Karpas-422 (cell line): ENCODE results near the gene PCBD2. TPM values are rescaled to one million over a fixed set of nuclear protein-coding genes. Genes with fewer than 3 reads are reported as not detected.

Experiments
- DNase-seq: peaks from one replicate; pipeline ENCODE4 v3.0.0-alpha.2; 2015
- H2AFZ ChIP-seq: fragments of 200-600 bp; sonication (generic); 2 replicates; pipeline ENCODE4 v1.6.1; 2014; ENCODE audit warnings: antibody characterized with exemption, low read length, mixed read lengths
- H3K27ac ChIP-seq: fragments of 200-600 bp; sonication (generic); 2 replicates; pipeline ENCODE4 v1.5.1; 2014; ENCODE audit warnings: mild to moderate bottlenecking, low read length, moderate library complexity
- H3K27me3 ChIP-seq: fragments of 200-600 bp; sonication (generic); 2 replicates; pipeline ENCODE4 v1.6.1; 2014; ENCODE audit warnings: low read length, mixed read lengths
- H3K36me3 ChIP-seq: fragments of 200-600 bp; sonication (generic); 2 replicates; pipeline ENCODE4 v1.6.1; 2014; ENCODE audit warnings: low read length, mixed read lengths; ENCODE audit not compliant: insufficient read depth
- H3K4me1 ChIP-seq: fragments of 200-600 bp; sonication (generic); 2 replicates; pipeline ENCODE4 v1.6.1; 2014; ENCODE audit warnings: mild to moderate bottlenecking, low read length, mixed read lengths
- H3K4me2 ChIP-seq: fragments of 200-600 bp; sonication (generic); 2 replicates; pipeline ENCODE4 v1.6.1; 2014; ENCODE audit warnings: low read length, low read depth, mild to moderate bottlenecking; ENCODE audit not compliant: poor library complexity, severe bottlenecking
- H3K4me3 ChIP-seq: fragments of 200-600 bp; sonication (generic); 2 replicates; pipeline ENCODE4 v1.5.1; 2014; ENCODE audit warnings: mild to moderate bottlenecking, antibody characterized with exemption, low read length, mixed read lengths
- H3K79me2 ChIP-seq: fragments of 200-600 bp; sonication (generic); 2 replicates; pipeline ENCODE4 v1.6.1; 2014; ENCODE audit warnings: mild to moderate bottlenecking, low read length, mixed read lengths
- H3K9ac ChIP-seq: fragments of 200-600 bp; sonication (generic); 2 replicates; pipeline ENCODE4 v1.6.0; 2014; ENCODE audit warnings: low read length
- H3K9me2 ChIP-seq: fragments of 200-600 bp; sonication (generic), shearing (Covaris generic); replicated peaks from 2 replicates; pipeline ENCODE4 v1.6.0; 2014; ENCODE audit warnings: mild to moderate bottlenecking, low read length, moderate library complexity; ENCODE audit not compliant: insufficient read depth
- H3K9me3 ChIP-seq: fragments of 300-700, 200-600 bp; sonication (generic); 2 replicates; pipeline ENCODE4 v1.6.1; 2014; ENCODE audit warnings: low read length, mixed read lengths
- H4K20me1 ChIP-seq: fragments of 200-600 bp; sonication (generic); 2 replicates; pipeline ENCODE4 v1.6.1; 2014; ENCODE audit warnings: mild to moderate bottlenecking, antibody characterized with exemption, low read length, low read depth; ENCODE audit not compliant: insufficient read depth
- total RNA-seq: library from RNA; depleted of rRNA; stranded (reverse); fragments of >200 nt; shearing (Covaris generic); gene quantifications from 2 replicates; pipeline ENCODE4 v1.2.3, GENCODE V29; 2014; ENCODE audit warnings: low replicate concordance

PCBD2 gene
- total RNA-seq, 1 experiment from 2014 or later = 10.4 TPM

DNA sequence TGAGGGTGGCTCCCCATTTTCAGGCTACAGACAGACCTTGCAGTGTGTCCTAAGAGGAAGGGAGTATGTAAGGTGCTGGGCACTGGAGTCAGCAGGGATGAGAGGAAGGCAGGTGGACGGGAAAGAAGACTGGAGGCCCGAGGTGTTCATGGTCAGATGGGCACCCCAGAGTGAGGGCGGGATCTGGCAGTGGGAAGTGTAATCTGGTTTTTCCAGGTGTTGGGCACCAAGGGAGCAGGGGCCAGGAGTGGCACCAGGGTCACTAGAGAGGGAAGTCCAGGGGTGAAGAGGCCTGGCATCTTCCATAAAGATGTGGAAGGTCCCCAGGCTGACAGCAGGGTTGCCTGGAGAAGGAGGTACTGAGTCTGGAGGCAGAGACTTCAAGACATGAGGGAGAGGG is 99.4 kb downstream of the PCBD2 start:
- H3K9ac ChIP-seq = no peak overlapping the region
- no peaks in the 10 kb centered on the region for H3K4me1 ChIP-seq
- H3K9me3 ChIP-seq = no peaks in the 10 kb centered on the region
- no peaks in the 10 kb centered on the region for H3K27me3 ChIP-seq
- no peak for DNase-seq
- H3K4me3 ChIP-seq = no peak overlapping the region
- H3K4me2 ChIP-seq = no peak overlapping the region
- no peaks in the 10 kb centered on the region for H3K36me3 ChIP-seq
- H3K9me2 ChIP-seq = no peaks in the 10 kb centered on the region
- H4K20me1 ChIP-seq = no peaks in the 10 kb centered on the region
- H3K27ac ChIP-seq = no peak overlapping the region
- no peak overlapping the region for H2AFZ ChIP-seq
- no peaks in the 10 kb centered on the region for H3K79me2 ChIP-seq

DNA sequence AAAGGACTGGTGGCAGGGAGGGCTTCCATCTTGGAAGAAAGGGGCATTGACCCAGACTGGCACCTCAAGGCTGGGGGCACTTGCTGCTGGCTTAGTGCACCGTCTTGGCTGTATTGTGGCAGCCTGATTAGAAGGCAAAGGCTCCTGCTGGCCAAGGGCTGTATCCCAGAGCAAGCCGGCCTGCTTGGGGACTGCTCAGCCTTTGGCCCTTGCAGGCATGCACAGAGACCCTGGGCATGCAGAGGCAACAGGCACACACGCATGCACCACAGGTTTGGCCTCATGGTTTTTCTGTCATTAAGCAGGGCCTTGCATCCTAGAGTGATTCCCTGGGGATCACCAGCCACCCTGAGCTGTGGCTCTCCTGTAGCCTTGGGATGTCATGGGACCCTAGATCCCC is 100.1 kb downstream of the PCBD2 start:
- Histone ChIP-seq H3K79me2 (no peaks in the 10 kb centered on the region), H3K9me3 (no peaks in the 10 kb centered on the region), H3K4me2 (no peak overlapping the region), H3K4me1 (no peaks in the 10 kb centered on the region), H2AFZ (no peak overlapping the region), H3K9ac (no peak overlapping the region), H3K27ac (no peak overlapping the region), H3K27me3 (no peaks in the 10 kb centered on the region), H3K9me2 (no peaks in the 10 kb centered on the region), H3K4me3 (no peak overlapping the region), H4K20me1 (no peaks in the 10 kb centered on the region), H3K36me3 (no peaks in the 10 kb centered on the region)
- no peak for DNase-seq

GRCh38 chr5:135007305-135007704 is 102.4 kb downstream of the PCBD2 start:
- no peak overlapping the region for H3K27ac ChIP-seq
- H3K36me3 ChIP-seq = no peaks in the 10 kb centered on the region
- H3K4me1 ChIP-seq = no peaks in the 10 kb centered on the region
- H3K79me2 ChIP-seq = no peaks in the 10 kb centered on the region
- no peak overlapping the region for H3K4me2 ChIP-seq
- no peaks in the 10 kb centered on the region for H3K27me3 ChIP-seq
- no peak overlapping the region for H2AFZ ChIP-seq
- no peak overlapping the region for H3K9ac ChIP-seq
- no peak for DNase-seq
- H3K9me2 ChIP-seq = no peaks in the 10 kb centered on the region
- no peak overlapping the region for H3K4me3 ChIP-seq
- H3K9me3 ChIP-seq = no peaks in the 10 kb centered on the region
- no peaks in the 10 kb centered on the region for H4K20me1 ChIP-seq

GRCh38 chr5:135007749-135008363 is 102.9 kb downstream of the PCBD2 start:
- H3K27ac ChIP-seq = no peak overlapping the region
- H3K4me3 ChIP-seq = no peak overlapping the region
- no peak for DNase-seq
- no peaks in the 10 kb centered on the region for H3K4me1 ChIP-seq
- H3K9me3 ChIP-seq = no peaks in the 10 kb centered on the region
- H3K27me3 ChIP-seq = no peaks in the 10 kb centered on the region
- H3K79me2 ChIP-seq = no peaks in the 10 kb centered on the region
- H3K4me2 ChIP-seq = no peak overlapping the region
- no peaks in the 10 kb centered on the region for H4K20me1 ChIP-seq
- H3K9ac ChIP-seq = no peak overlapping the region
- H3K36me3 ChIP-seq = no peaks in the 10 kb centered on the region
- no peak overlapping the region for H2AFZ ChIP-seq
- no peaks in the 10 kb centered on the region for H3K9me2 ChIP-seq

DNA sequence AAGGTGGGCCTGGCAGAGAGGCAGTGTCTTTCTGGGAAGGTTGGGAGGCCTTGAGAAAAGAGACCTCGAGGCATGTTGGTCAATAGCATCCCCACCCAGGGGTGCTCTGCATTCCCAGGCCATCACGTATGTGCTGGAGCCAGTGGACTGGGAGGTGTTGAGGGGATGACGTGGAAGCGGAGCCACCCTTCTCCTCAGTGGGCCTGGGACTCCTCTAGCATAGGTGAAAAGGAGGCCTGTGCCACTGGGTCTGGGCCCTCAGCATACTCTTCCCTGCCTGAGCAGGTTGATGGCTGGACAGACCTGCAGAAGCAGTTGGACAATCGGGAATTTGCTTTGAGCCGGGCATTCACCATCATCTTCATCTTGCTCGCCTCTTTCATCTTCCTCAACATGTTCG is 103.6 kb downstream of the PCBD2 start:
- H3K9me3 ChIP-seq = no peaks in the 10 kb centered on the region
- no peaks in the 10 kb centered on the region for H4K20me1 ChIP-seq
- no peak overlapping the region for H3K27ac ChIP-seq
- H2AFZ ChIP-seq = no peak overlapping the region
- no peak overlapping the region for H3K4me3 ChIP-seq
- no peaks in the 10 kb centered on the region for H3K79me2 ChIP-seq
- H3K4me1 ChIP-seq = no peaks in the 10 kb centered on the region
- no peak for DNase-seq
- no peaks in the 10 kb centered on the region for H3K27me3 ChIP-seq
- H3K9me2 ChIP-seq = no peaks in the 10 kb centered on the region
- H3K36me3 ChIP-seq = no peaks in the 10 kb centered on the region
- H3K4me2 ChIP-seq = no peak overlapping the region
- no peak overlapping the region for H3K9ac ChIP-seq

- no peaks in the 10 kb centered on the region for H3K9me2 ChIP-seq
- no peak overlapping the region for H3K4me3 ChIP-seq
- no peaks in the 10 kb centered on the region for H3K9me3 ChIP-seq
- H3K27ac ChIP-seq = no peak overlapping the region
- H3K9ac ChIP-seq = no peak overlapping the region
- no peaks in the 10 kb centered on the region for H4K20me1 ChIP-seq
- no peak overlapping the region for H2AFZ ChIP-seq
- no peaks in the 10 kb centered on the region for H3K4me1 ChIP-seq
- no peaks in the 10 kb centered on the region for H3K27me3 ChIP-seq
- H3K79me2 ChIP-seq = no peaks in the 10 kb centered on the region
- no peaks in the 10 kb centered on the region for H3K36me3 ChIP-seq
- no peak overlapping the region for H3K4me2 ChIP-seq
- no peak for DNase-seq
Observed at GRCh38 chr5:135008981-135009735, 104.2 kb downstream of the PCBD2 start.

GRCh38 chr5:135009736-135010501 is 105.0 kb downstream of the PCBD2 start:
- Histone ChIP-seq H4K20me1 (no peaks in the 10 kb centered on the region), H3K4me3 (no peak overlapping the region), H3K27me3 (no peaks in the 10 kb centered on the region), H3K79me2 (no peaks in the 10 kb centered on the region), H3K27ac (no peak overlapping the region), H3K36me3 (no peaks in the 10 kb centered on the region), H3K4me2 (no peak overlapping the region), H3K4me1 (peaks cover 2% of the 10 kb centered on the region), H3K9me3 (no peaks in the 10 kb centered on the region), H3K9me2 (no peaks in the 10 kb centered on the region), H3K9ac (no peak overlapping the region), H2AFZ (no peak overlapping the region)
- no peak for DNase-seq
